Coronary artery (tissue), 2 donors: Measurements from ENCODE around the gene ITGB8.
"Not testable (repeated sequence)": the region's sequence is repeated elsewhere in the genome, so short reads cannot be mapped to it uniquely, and the experiment has no call there.

Experiments used
- DNase-seq: peaks from one replicate; pipeline ENCODE4 v3.0.0-alpha.2; 2017; ENCODE audit warnings: low spot score
- H3K27ac ChIP-seq, 2 donors: fragments of 200-600 bp; sonication (generic); one replicate each; pipeline ENCODE4 v1.5.1; 2016 to 2019
- H3K4me3 ChIP-seq: fragments of 200-600 bp; sonication (generic); 2 replicates; pipeline ENCODE4 v1.5.1; 2016; ENCODE audit warnings: mild to moderate bottlenecking, moderate library complexity
- CTCF ChIP-seq: fragments of 200-600 bp; sonication (generic); IDR thresholded peaks from one replicate; pipeline ENCODE4 v1.5.1; 2019; ENCODE audit warnings: antibody characterized with exemption

The ITGB8 gene

DNA sequence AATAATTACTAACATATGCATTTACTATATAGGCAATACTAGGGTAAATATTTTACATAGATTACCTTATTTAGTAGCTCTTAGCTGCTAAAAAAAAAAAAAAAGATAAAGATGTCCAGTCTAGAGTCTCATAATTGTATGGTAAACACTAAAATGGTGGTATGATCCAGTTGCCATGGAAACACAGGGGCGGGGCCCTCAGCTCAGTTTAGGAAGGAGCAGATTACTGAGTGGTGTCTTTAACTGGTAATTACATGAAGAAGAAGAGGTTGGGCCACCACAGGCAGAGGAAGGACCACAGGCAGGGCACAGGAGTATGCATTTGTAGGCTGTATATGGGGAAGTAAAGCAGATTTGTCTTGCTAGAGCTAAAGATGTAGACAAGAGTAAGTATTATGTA is 43.7 kb downstream of the ITGB8 start:
- no peak overlapping the region for H3K4me3 ChIP-seq
- DNase-seq: no peak
- TF ChIP-seq CTCF: no peak
- no peak overlapping the region for H3K27ac ChIP-seq

DNA sequence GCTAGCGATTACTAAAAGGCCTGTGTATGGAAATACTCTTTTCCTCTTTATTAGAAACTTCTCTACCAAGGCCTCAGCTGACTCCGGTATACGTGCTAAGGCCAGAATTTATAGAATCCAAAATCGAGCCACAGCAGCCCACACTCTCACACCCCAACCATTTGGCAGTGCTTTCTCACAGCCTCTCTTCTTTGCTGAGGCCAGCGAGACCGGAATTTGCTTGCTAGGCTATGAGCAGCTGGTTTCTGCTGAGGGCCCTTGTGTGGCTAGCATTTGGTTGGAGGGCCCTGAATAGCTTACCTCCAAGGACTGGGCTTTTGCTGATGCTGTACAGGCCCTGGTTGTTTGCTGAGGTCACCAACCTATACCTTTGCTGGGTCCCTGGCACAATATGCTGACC is 46.1 kb downstream of the ITGB8 start:
- DNase-seq: no peak
- H3K4me3 ChIP-seq: no peak overlapping the region
- TF ChIP-seq CTCF: no peak
- no peak overlapping the region for H3K27ac ChIP-seq

DNA sequence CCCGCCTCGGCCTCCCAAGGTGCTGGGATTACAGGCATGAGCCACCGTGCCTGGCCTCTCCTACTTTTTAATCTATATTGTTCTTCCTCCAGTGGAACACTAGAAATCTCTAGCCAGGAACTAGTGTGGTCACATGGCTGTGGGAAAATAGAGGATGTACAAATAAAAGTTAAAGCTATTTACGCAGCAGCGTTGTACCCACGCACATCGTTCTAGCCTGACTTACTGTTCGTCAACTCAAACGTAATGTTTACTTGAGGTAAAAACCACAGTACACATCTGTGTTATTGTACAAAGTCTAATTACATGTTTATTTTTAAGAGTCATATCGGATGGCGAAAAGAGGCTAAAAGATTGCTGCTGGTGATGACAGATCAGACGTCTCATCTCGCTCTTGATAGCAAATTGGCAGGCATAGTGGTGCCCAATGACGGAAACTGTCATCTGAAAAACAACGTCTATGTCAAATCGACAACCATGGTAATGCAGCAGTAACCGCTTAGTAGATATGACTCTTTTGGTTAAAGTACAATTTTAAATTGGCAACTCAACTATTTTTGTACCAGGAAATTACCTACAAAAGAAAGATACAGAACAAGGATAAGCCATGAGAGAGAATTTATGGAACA is 50.8 kb downstream of the ITGB8 start:
- DNase-seq: no peak
- no peak for TF ChIP-seq CTCF
- Histone ChIP-seq H3K27ac (no peak overlapping the region), H3K4me3 (no peak overlapping the region)

GRCh38 chr7:20383351-20383750 is 52.7 kb downstream of the ITGB8 start:
- Histone ChIP-seq H3K4me3 (no peak overlapping the region), H3K27ac (no peak overlapping the region)
- DNase-seq: no peak
- TF ChIP-seq CTCF: no peak

DNA sequence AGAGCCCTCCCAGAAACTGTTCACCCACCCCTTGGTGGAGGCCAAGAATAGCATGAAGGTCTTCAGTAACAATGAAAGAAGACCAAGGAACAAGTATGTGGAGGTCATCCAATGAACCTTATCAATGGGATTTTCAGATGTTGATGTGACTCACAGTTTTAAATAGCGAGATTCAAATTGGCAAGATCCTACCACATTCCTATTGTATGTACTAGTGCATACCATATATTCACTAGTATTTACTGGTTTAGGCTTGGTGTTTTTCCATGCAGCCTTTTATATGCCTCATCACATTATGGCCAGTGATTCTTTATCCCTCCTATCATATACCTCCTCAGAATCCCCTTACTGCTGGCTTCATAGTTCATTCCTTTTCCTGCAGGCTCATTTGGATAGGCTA is 54.4 kb downstream of the ITGB8 start:
- no peak overlapping the region for H3K4me3 ChIP-seq
- TF ChIP-seq CTCF: no peak
- no peak overlapping the region for H3K27ac ChIP-seq
- no peak for DNase-seq

GRCh38 chr7:20388084-20388483 is 57.4 kb downstream of the ITGB8 start:
- DNase-seq: no peak
- H3K4me3 ChIP-seq: no peak overlapping the region

DNA sequence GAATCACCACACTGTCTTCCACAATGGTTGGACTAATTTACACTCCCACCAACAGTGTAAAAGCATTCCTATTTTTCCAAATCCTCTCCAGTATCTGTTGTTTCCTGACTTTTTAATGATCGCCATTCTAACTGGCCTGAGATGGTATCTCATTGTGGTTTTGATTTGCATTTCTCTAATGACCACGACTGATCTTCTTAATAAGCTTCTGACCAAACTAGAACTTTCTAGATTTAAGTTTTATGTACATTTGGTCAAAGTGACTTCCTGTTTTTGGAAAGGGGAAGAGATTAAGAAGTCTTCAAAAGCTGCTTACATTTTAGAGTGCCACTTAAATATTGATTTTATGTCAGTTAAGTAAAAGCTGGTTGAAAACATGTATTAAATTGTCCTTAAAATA is 58.5 kb downstream of the ITGB8 start:
- not testable (repeated sequence) for DNase-seq, H3K4me3 ChIP-seq, H3K27ac ChIP-seq

More at GRCh38 chr7:20388084-20388483, 57.4 kb downstream of the ITGB8 start:
- no peak for TF ChIP-seq CTCF
- H3K27ac ChIP-seq: no peak overlapping the region
